Measurements from ENCODE around the gene E2F7.

DNA sequence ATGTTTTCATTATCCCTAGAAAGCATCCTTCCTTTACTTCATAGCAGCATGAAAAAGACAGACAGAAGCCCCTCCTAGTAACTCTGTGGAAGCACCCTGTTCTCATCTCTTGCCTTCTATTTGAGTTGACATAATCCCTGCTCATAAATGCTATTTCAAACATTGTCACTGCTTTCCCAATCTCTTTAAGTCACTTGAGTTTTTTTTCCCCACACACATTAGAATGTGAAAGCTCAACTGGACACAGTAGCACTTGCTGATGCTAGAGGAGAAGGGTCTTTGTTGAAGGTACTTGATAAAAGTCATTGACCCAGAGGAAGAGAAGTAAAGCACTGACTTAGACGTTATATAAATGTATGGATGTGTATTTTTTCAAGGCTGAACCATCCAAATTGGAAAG is 3.0 kb downstream of the E2F7 start:
- TF ChIP-seq, protein P1, sequence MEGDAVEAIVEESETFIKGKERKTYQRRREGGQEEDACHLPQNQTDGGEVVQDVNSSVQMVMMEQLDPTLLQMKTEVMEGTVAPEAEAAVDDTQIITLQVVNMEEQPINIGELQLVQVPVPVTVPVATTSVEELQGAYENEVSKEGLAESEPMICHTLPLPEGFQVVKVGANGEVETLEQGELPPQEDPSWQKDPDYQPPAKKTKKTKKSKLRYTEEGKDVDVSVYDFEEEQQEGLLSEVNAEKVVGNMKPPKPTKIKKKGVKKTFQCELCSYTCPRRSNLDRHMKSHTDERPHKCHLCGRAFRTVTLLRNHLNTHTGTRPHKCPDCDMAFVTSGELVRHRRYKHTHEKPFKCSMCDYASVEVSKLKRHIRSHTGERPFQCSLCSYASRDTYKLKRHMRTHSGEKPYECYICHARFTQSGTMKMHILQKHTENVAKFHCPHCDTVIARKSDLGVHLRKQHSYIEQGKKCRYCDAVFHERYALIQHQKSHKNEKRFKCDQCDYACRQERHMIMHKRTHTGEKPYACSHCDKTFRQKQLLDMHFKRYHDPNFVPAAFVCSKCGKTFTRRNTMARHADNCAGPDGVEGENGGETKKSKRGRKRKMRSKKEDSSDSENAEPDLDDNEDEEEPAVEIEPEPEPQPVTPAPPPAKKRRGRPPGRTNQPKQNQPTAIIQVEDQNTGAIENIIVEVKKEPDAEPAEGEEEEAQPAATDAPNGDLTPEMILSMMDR (IDR thresholded peaks at IDR 0.05), result no peak
- no peak for TF ChIP-seq EZH2phosphoT487 (IDR thresholded peaks at IDR 0.05; ENCODE audit: borderline replicate concordance, low read depth)
- no peak for TF ChIP-seq NRF1 (IDR thresholded peaks at IDR 0.05; ENCODE audit: low read depth, low read length)
- TF ChIP-seq RXRA (IDR thresholded peaks at IDR 0.05; ENCODE audit: borderline replicate concordance, low read depth), result no peak
- TF ChIP-seq, protein P2, sequence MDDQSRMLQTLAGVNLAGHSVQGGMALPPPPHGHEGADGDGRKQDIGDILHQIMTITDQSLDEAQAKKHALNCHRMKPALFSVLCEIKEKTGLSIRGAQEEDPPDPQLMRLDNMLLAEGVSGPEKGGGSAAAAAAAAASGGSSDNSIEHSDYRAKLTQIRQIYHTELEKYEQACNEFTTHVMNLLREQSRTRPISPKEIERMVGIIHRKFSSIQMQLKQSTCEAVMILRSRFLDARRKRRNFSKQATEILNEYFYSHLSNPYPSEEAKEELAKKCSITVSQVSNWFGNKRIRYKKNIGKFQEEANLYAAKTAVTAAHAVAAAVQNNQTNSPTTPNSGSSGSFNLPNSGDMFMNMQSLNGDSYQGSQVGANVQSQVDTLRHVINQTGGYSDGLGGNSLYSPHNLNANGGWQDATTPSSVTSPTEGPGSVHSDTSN (IDR thresholded peaks at IDR 0.05), result no peak
- no peak for TF ChIP-seq TAF1 (IDR thresholded peaks at IDR 0.05; ENCODE audit: borderline replicate concordance, low read depth, low read length)
- TF ChIP-seq, protein P3, sequence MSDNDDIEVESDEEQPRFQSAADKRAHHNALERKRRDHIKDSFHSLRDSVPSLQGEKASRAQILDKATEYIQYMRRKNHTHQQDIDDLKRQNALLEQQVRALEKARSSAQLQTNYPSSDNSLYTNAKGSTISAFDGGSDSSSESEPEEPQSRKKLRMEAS (IDR thresholded peaks at IDR 0.05; ENCODE audit: low read depth), result no peak
- TF ChIP-seq POLR2AphosphoS5 (IDR thresholded peaks at IDR 0.05; ENCODE audit: low read depth, low read length), result no peak
- TF ChIP-seq RFX5 (IDR thresholded peaks at IDR 0.05; ENCODE audit: low read length), result no peak
- TF ChIP-seq YY1 (IDR thresholded peaks at IDR 0.05; ENCODE audit: low read depth), result no peak
- no peak for TF ChIP-seq EP300 (IDR thresholded peaks at IDR 0.05; ENCODE audit: borderline replicate concordance in 1 of 2, low read depth in 1 of 2, low read length in 1 of 2)

Measured in SK-N-SH (cell line).